Coronary artery (tissue), 2 donors: ENCODE data around the gene NRL.

ENCODE experiments used
- DNase-seq: peaks from one replicate; pipeline ENCODE4 v3.0.0-alpha.2; 2017; ENCODE audit warnings: low spot score
- H3K27ac ChIP-seq, 2 donors: fragments of 200-600 bp; sonication (generic); one replicate each; pipeline ENCODE4 v1.5.1; 2016 to 2019
- H3K4me3 ChIP-seq: fragments of 200-600 bp; sonication (generic); 2 replicates; pipeline ENCODE4 v1.5.1; 2016; ENCODE audit warnings: mild to moderate bottlenecking, moderate library complexity
- CTCF ChIP-seq: fragments of 200-600 bp; sonication (generic); IDR thresholded peaks from one replicate; pipeline ENCODE4 v1.5.1; 2019; ENCODE audit warnings: antibody characterized with exemption

Gene NRL

GRCh38 chr14:24115422-24116127 is 826 bp upstream of the NRL start:
- TF ChIP-seq CTCF, result no peak
- DNase-seq, result no peak
- peak overlapping the region; percentile 82 for H3K4me3 ChIP-seq
- H3K27ac ChIP-seq, result peak overlapping the region; percentile 96 to 98

- TF ChIP-seq CTCF, result no peak
- peak overlapping the region; percentile 82 for H3K4me3 ChIP-seq
- peak overlapping the region; percentile 96 to 98 for H3K27ac ChIP-seq
- peak; percentile 96 for DNase-seq
Measured at GRCh38 chr14:24113801-24114531, 783 bp downstream of the NRL start.

GRCh38 chr14:24113379-24113800 is 1.4 kb downstream of the NRL start:
- peak overlapping the region; percentile 82 for H3K4me3 ChIP-seq
- H3K27ac ChIP-seq, result peak overlapping the region; percentile 96 to 98
- no peak for DNase-seq
- no peak for TF ChIP-seq CTCF

GRCh38 chr14:24110523-24110922 is 4.2 kb downstream of the NRL start:
- H3K4me3 ChIP-seq, result no peak overlapping the region
- no peak for DNase-seq
- TF ChIP-seq CTCF, result no peak
- H3K27ac ChIP-seq, result no peak overlapping the region

- TF ChIP-seq CTCF, result no peak
- no peak for DNase-seq
- no peak overlapping the region for H3K4me3 ChIP-seq
- no peak overlapping the region for H3K27ac ChIP-seq
Measured at GRCh38 chr14:24110060-24110459, 4.7 kb downstream of the NRL start.

- TF ChIP-seq CTCF, result no peak
- DNase-seq, result no peak
- Histone ChIP-seq H3K4me3 (no peak overlapping the region), H3K27ac (peak overlapping the region in 1 of 2 donors; percentile 30)
Measured at GRCh38 chr14:24108336-24108874, 6.3 kb downstream of the NRL start.
